HUES6 (cell line): ENCODE results near the gene CACNG3.
"Not testable (repeated sequence)": the region's sequence is repeated elsewhere in the genome, so short reads cannot be mapped to it uniquely, and the experiment has no call there.

Experiments
- H3K27ac ChIP-seq: 2 replicates; pipeline ENCODE4 v1.7.0; 2013; ENCODE audit warnings: low read depth, mild to moderate bottlenecking, low read length, inconsistent platforms
- H3K27me3 ChIP-seq: 2 replicates; pipeline ENCODE4 v1.6.1; 2013; ENCODE audit warnings: low read length; ENCODE audit not compliant: control insufficient read depth, insufficient read depth
- H3K36me3 ChIP-seq: 2 replicates; pipeline ENCODE4 v1.6.1; 2013; ENCODE audit warnings: low read length; ENCODE audit not compliant: control insufficient read depth, insufficient read depth
- H3K4me1 ChIP-seq: 2 replicates; pipeline ENCODE4 v1.6.1; 2013; ENCODE audit warnings: low read length; ENCODE audit not compliant: control insufficient read depth, insufficient read depth
- H3K4me3 ChIP-seq: 2 replicates; pipeline ENCODE4 v1.5.1; 2013; ENCODE audit warnings: low read depth, low read length
- H3K9ac ChIP-seq: one replicate; pipeline ENCODE4 v1.6.1; 2013; ENCODE audit warnings: mild to moderate bottlenecking, low read length
- H3K9me3 ChIP-seq: 2 replicates; pipeline ENCODE4 v1.6.1; 2013; ENCODE audit warnings: low read depth, low read length; ENCODE audit not compliant: control insufficient read depth, insufficient read depth

The CACNG3 gene

DNA sequence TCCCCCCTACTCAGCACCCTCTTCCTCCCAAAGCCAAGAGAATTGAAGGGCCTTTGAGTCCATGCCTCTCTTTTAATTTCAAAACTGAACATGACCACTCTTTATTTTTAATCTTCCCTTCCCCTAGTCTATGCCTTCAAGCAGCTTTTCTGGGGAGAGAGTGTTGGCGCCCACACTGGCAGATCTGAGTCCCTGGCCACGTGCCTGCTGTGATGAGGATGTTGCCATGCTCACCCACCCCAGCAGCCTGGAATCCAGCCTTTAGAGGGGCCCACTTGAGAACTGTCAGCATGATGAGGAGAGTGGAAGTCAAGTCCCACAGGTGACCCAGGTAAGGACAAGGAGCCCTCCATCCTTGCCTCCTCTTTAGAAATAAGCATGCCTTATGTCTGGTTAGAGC lies 20.3 kb upstream of the CACNG3 start:
- no peaks in the 10 kb centered on the region for H3K4me1 ChIP-seq
- no peaks in the 10 kb centered on the region for H3K36me3 ChIP-seq
- H3K27me3 ChIP-seq = no peaks in the 10 kb centered on the region; the same call in 1 of the 2 replicates
- no peak overlapping the region for H3K27ac ChIP-seq
- H3K9me3 ChIP-seq = peaks cover 16% of the 10 kb centered on the region
- H3K4me3 ChIP-seq = no peak overlapping the region
- no peak overlapping the region for H3K9ac ChIP-seq

DNA sequence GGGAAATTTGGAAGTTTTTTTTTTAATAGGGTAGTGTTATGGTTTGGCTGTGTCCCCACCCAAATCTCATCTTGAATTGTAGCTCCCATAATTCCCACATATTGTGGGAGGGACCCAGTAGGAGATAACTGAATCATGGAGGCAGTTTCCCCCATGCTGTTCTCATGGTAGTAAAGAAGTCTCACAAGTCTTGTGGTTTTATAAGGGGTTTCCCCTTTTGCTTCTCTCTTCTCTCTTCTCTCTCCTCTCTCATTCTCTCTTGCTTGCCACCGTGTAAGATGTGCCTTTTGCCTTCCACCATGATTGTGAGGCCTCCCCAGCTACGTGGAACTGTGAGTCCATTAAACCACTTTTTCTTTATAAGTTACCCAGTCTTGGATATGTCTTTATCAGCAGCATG lies 17.3 kb upstream of the CACNG3 start:
- H3K4me1 ChIP-seq, H3K9ac ChIP-seq: not testable (repeated sequence)

DNA sequence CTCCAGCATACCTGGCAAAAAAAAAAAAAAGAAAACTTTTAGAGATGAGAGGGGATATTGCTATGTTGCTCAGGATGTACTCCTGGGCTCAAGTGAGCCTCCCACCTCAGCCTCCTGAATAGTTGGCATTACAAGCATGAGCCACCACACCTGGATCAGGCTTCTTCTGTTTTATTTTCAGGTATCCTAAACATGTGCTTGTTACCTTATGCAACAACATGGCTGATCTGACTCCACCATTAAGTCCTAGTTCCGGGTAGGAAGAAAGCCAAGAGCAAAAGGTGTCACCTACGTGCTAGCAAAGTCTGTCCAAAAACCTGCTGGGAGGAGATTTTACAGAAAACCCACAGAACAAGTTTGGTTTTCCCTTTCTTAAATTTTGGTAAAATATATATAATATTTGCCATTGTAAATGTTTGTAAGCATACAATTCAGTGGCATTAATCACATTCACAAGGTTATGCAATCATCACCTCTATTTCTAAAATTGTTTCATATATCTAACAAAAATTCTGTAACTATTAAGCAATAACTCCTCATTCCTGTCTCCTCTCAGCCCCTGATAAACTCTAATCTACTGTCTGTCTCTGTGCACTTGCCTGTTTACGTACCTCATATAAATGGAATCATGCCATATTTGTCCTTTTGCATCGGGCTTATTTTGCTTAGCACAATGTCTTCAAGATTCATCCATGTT lies 9.1 kb upstream of the CACNG3 start:
- H3K36me3 ChIP-seq = no peaks in the 10 kb centered on the region
- peaks cover 11% of the 10 kb centered on the region; the same call in 1 of the 2 replicates for H3K27me3 ChIP-seq
- no peaks in the 10 kb centered on the region for H3K9me3 ChIP-seq
- H3K27ac ChIP-seq = no peak overlapping the region
- no peak overlapping the region for H3K4me3 ChIP-seq
- no peaks in the 10 kb centered on the region for H3K4me1 ChIP-seq
- no peak overlapping the region for H3K9ac ChIP-seq

More for the DNA sequence above, 17.3 kb upstream of the CACNG3 start:
- not testable (repeated sequence) for H3K36me3 ChIP-seq, H3K27me3 ChIP-seq, H3K27ac ChIP-seq, H3K4me3 ChIP-seq
- peaks cover 16% of the 10 kb centered on the region for H3K9me3 ChIP-seq

DNA sequence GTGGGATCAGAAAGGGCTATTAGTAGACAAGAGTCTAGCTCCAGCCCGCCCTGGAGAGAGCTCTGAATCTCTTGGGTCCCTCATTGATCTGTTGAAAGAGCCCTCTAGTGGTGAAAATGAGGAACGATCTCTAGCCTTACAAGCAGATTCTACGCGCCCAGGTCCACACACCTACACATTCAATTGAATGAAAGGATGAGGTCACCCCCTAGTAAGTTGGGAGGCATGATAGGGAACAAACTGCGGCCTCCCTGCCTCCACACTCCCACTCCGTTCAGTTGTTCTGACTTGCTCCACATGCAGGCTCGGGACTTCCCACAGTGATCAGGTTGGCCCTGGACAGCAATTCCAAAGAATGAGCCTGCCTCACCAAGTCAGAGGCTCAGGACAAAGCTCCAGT lies 2.9 kb upstream of the CACNG3 start:
- H3K9ac ChIP-seq = no peak overlapping the region
- no peak overlapping the region for H3K4me3 ChIP-seq
- H3K4me1 ChIP-seq = no peaks in the 10 kb centered on the region
- H3K27ac ChIP-seq = no peak overlapping the region
- H3K27me3 ChIP-seq = peaks cover 49% of the 10 kb centered on the region
- no peaks in the 10 kb centered on the region for H3K36me3 ChIP-seq
- H3K9me3 ChIP-seq = no peaks in the 10 kb centered on the region

DNA sequence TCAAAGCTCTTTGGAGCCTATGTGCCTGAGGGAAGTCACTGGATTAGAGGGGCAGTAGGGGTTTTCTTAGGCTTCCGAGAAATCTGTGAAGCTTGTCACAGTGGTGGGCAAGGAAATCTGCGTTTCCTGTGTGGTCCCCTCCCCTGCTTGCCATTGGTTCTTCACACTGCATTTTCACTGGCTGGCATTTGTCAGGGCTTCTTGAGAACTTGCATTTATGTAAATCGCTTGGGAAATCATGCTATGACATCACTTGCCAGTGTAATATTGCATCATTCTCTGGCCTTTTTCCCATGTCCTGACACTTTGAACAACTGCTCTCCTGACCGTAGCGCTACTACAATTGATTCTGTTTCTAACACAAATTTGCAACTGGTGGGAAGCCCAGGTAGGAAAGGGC lies 1.8 kb downstream of the CACNG3 start:
- Histone ChIP-seq H3K27me3 (peaks cover 69% of the 10 kb centered on the region), H3K27ac (no peak overlapping the region), H3K36me3 (no peaks in the 10 kb centered on the region), H3K9me3 (no peaks in the 10 kb centered on the region), H3K9ac (no peak overlapping the region), H3K4me3 (no peak overlapping the region), H3K4me1 (no peaks in the 10 kb centered on the region)

DNA sequence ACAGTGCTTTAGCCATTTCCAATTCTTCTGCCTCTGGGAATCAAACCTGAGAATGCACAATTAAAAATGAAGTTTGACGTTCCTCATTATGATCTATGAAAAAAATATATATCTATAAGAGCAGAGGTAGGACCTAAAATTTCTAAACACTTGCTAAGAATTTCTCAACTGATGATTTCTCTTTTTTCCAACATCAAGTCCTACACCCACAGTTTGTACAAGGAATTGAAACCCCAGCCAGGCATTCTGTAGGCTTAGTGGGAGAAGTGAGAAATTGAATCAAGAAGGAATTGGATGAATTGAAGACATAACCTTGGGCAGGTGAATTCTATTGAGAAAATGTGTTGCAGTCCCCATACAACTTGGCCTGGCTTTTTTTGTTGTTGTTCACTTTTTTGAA lies 2.7 kb downstream of the CACNG3 start:
- Histone ChIP-seq H3K9ac (no peak overlapping the region), H3K27ac (no peak overlapping the region), H3K4me1 (no peaks in the 10 kb centered on the region), H3K9me3 (no peaks in the 10 kb centered on the region), H3K27me3 (peaks cover 63% of the 10 kb centered on the region), H3K36me3 (no peaks in the 10 kb centered on the region), H3K4me3 (no peak overlapping the region)

DNA sequence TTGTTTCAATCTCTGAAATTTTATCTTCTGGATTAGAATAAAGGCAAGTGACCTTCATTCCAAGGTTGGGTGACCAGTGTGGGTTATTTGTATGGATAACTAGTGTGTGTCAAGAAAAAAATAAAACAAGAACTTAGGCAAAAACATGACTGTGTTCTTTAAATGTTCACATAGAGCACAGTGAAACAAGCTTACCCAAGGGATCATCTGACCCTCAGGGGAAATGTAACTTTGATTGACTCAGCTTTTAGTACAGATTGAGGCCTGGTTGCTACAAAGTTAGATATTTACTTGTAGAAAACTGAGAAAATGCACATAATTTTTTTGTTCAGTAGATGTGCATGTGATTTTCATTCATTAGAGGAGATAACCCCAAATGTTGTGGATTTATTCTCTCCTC lies 6.7 kb downstream of the CACNG3 start:
- no peaks in the 10 kb centered on the region for H3K4me1 ChIP-seq
- H3K27me3 ChIP-seq = peaks cover 30% of the 10 kb centered on the region
- no peaks in the 10 kb centered on the region for H3K9me3 ChIP-seq
- no peak overlapping the region for H3K9ac ChIP-seq
- no peak overlapping the region for H3K4me3 ChIP-seq
- H3K36me3 ChIP-seq = no peaks in the 10 kb centered on the region
- no peak overlapping the region for H3K27ac ChIP-seq

DNA sequence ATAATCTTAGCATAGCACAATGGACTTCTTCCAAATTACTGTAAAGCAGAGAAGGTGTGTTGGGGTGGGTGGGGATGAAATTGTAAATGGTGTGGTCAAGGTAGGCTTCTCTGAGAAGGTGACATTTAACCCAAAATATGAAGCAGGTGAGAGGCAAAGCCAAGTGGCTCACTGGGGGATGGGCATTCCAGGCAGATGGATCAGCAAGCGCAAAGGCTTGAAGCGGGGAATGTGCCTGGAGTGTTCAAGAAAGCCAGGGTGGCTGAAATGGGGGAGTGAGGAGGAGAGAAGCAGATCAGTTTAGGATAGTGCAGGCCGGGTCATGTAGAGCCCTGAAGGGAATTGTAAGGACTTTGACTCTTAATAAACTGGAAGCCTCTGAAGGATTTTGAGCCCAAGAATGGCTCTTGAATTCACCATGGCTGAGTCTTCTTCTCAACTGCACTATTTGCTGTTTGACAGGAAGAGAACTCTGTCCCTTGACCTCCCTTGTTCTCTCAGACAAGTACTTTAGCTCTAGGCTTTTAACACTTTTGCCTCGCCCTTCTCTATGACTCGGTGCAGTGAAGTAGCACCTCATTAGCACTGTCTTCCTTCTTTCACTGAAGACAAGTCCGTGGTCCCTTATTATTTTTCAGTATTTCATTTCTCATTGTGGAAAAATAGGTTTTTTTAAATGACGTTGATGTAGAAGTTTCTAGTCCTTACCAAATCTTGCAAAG lies 14.7 kb downstream of the CACNG3 start:
- H3K36me3 ChIP-seq = no peaks in the 10 kb centered on the region
- H3K9ac ChIP-seq = no peak overlapping the region
- H3K27ac ChIP-seq = no peak overlapping the region

DNA sequence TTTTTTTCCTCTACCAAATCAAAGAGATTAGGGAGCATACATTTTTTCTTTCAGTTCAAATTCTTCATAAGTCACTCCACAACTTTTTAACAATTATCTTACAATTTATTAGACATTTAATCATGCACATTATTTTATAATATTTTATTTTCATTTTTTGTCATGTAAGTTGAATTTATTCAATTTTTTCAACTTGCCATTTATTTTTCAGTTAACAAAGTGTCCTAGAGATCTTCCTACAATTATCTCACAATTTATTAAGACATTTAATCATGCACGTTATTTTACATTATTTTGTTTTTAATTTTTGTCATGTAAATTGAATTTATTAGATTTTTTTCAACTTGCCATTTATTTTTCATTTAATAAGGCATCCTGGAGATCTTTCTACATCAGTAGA lies 16.2 kb downstream of the CACNG3 start:
- H3K27ac ChIP-seq = no peak overlapping the region
- peaks cover 3% of the 10 kb centered on the region; the same call in 1 of the 2 replicates for H3K27me3 ChIP-seq
- H3K4me1 ChIP-seq = no peaks in the 10 kb centered on the region
- no peak overlapping the region for H3K9ac ChIP-seq
- peaks cover 2% of the 10 kb centered on the region; the same call in 1 of the 2 replicates for H3K9me3 ChIP-seq
- no peak overlapping the region for H3K4me3 ChIP-seq
- no peaks in the 10 kb centered on the region for H3K36me3 ChIP-seq

More for the DNA sequence above, 14.7 kb downstream of the CACNG3 start:
- no peak overlapping the region for H3K4me3 ChIP-seq
- peaks cover 2% of the 10 kb centered on the region; the same call in 1 of the 2 replicates for H3K9me3 ChIP-seq
- H3K4me1 ChIP-seq = no peaks in the 10 kb centered on the region
- H3K27me3 ChIP-seq = no peaks in the 10 kb centered on the region

DNA sequence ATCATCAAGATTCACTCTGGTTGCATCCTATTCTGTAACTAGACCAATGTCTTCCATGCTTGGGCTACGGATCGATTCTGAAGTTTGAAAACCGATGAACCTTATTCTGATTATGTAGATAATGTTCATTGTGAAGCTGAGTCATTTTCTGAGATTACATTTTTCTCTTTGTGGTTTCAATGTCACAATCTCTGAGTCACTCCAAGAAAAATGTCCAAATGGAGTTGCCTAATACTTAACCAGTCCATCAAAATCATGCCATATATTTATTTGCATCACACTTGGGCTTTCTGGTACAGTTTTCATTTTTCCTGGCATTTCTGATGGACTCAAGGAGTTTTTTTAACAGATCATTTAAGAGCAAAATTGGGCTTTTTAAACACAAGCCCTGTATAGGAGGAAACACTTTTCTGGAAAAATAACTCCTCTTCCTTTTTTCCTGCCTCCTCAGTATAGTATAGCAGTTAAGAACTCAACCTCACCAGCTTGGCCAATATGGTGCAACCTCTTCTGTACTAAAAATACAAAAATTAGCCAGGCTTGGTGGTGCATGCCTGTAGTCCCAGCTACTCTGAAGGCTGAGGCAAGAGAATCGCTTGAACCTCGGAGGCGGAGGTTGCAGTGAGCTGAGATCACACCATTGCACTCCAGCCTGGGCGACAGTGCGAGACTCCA lies 17.5 kb downstream of the CACNG3 start:
- no peak overlapping the region for H3K9ac ChIP-seq
- no peaks in the 10 kb centered on the region for H3K36me3 ChIP-seq
- H3K27me3 ChIP-seq = peaks cover 3% of the 10 kb centered on the region; the same call in 1 of the 2 replicates
- no peak overlapping the region for H3K27ac ChIP-seq
- no peak overlapping the region for H3K4me3 ChIP-seq
- peaks cover 2% of the 10 kb centered on the region; the same call in 1 of the 2 replicates for H3K9me3 ChIP-seq
- H3K4me1 ChIP-seq = no peaks in the 10 kb centered on the region

DNA sequence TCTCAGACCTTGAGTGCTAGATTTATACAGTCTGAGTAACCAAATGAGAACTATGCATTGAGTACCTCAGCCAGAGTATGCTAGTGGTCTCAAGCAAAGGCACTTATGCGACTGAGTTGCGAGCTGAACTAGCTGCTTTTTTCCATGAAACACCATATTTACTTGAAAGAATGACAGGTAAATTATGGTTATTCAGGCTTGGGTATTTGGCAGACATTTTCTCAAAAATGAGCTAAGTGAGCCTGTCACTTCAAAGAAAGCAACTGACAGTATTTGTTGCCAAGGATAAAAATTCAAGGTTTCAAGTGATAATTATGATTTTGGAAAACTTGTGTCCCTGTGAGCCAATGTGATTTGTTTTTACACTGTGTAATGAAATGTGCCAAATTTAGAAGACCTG lies 19.3 kb downstream of the CACNG3 start:
- H3K4me3 ChIP-seq = no peak overlapping the region
- no peaks in the 10 kb centered on the region for H3K4me1 ChIP-seq
- no peaks in the 10 kb centered on the region for H3K36me3 ChIP-seq
- H3K9me3 ChIP-seq = peaks cover 2% of the 10 kb centered on the region; the same call in 1 of the 2 replicates
- peaks cover 3% of the 10 kb centered on the region; the same call in 1 of the 2 replicates for H3K27me3 ChIP-seq
- H3K9ac ChIP-seq = no peak overlapping the region
- no peak overlapping the region for H3K27ac ChIP-seq
